Ovary (tissue), 3 donors: ENCODE results near the gene SERINC3.

Experiments
- EP300 ChIP-seq: sonication (generic); formaldehyde crosslinking; IDR thresholded peaks from one replicate; pipeline ENCODE4 v1.6.1; 2017; ENCODE audit warnings: antibody characterized with exemption
- POLR2A ChIP-seq: fragments of 450-650 bp; IDR thresholded peaks from one replicate; pipeline ENCODE4 v1.6.1; 2017; ENCODE audit warnings: antibody characterized with exemption, mild to moderate bottlenecking, moderate library complexity
- TF ChIP-seq, protein P1 (sequence below), 3 donors: fragments of 450-650 bp in 2 of 3; fragments of 200-600 bp in 1 of 3; IDR thresholded peaks; one replicate each; pipeline versions ENCODE4 v1.5.1 to v1.8.0; 2016 to 2022; ENCODE audit warnings: antibody characterized with exemption in 3 of 3, mild to moderate bottlenecking in 1 of 3
- donor health status: DM: no; HTN: no; CAD: no.

DNA sequence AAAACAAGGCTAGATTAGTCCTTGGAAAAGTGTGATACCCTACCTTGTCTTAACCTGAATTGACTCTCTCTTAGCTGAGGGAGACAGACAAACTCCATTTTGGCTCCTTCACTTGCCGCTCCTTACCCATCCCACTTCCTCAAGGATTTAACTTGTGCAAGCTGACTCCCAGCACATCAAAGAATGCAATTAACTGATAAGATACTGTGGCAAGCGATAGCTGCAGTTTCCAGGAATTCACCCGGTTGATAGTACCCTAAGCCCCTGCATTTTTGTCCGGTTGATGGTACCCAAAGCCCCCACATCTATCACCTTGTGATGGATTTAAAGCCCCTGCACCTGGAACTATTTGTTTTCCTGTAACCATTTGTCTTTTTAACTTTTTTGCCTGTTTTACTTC lies 1.9 kb upstream of the SERINC3 start:
- TF ChIP-seq, protein P1, sequence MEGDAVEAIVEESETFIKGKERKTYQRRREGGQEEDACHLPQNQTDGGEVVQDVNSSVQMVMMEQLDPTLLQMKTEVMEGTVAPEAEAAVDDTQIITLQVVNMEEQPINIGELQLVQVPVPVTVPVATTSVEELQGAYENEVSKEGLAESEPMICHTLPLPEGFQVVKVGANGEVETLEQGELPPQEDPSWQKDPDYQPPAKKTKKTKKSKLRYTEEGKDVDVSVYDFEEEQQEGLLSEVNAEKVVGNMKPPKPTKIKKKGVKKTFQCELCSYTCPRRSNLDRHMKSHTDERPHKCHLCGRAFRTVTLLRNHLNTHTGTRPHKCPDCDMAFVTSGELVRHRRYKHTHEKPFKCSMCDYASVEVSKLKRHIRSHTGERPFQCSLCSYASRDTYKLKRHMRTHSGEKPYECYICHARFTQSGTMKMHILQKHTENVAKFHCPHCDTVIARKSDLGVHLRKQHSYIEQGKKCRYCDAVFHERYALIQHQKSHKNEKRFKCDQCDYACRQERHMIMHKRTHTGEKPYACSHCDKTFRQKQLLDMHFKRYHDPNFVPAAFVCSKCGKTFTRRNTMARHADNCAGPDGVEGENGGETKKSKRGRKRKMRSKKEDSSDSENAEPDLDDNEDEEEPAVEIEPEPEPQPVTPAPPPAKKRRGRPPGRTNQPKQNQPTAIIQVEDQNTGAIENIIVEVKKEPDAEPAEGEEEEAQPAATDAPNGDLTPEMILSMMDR (IDR thresholded peaks at IDR 0.05) = no peak
- TF ChIP-seq POLR2A (no peak), EP300 (no peak)
